Effector CD4-positive, alpha-beta T cell (primary cell): Measurements from ENCODE around the gene C6orf47.
A peak's percentile ranks its signal among the peaks of the same experiment; 100 is the strongest.
"Not testable (repeated sequence)": the region's sequence is repeated elsewhere in the genome, so short reads cannot be mapped to it uniquely, and the experiment has no call there.

Experiments
- DNase-seq: peaks from one replicate; pipeline ENCODE4 v3.0.0-alpha.2; 2020
- total RNA-seq: gene quantifications from one replicate; lab custom pipeline; 2026; lab: John Stamatoyannopoulos, UW

C6orf47 gene, protein sequence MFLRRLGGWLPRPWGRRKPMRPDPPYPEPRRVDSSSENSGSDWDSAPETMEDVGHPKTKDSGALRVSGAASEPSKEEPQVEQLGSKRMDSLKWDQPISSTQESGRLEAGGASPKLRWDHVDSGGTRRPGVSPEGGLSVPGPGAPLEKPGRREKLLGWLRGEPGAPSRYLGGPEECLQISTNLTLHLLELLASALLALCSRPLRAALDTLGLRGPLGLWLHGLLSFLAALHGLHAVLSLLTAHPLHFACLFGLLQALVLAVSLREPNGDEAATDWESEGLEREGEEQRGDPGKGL
- 36.0 reads per million, percentile 61 among the genes with 10 or more reads in this experiment for total RNA-seq

DNA sequence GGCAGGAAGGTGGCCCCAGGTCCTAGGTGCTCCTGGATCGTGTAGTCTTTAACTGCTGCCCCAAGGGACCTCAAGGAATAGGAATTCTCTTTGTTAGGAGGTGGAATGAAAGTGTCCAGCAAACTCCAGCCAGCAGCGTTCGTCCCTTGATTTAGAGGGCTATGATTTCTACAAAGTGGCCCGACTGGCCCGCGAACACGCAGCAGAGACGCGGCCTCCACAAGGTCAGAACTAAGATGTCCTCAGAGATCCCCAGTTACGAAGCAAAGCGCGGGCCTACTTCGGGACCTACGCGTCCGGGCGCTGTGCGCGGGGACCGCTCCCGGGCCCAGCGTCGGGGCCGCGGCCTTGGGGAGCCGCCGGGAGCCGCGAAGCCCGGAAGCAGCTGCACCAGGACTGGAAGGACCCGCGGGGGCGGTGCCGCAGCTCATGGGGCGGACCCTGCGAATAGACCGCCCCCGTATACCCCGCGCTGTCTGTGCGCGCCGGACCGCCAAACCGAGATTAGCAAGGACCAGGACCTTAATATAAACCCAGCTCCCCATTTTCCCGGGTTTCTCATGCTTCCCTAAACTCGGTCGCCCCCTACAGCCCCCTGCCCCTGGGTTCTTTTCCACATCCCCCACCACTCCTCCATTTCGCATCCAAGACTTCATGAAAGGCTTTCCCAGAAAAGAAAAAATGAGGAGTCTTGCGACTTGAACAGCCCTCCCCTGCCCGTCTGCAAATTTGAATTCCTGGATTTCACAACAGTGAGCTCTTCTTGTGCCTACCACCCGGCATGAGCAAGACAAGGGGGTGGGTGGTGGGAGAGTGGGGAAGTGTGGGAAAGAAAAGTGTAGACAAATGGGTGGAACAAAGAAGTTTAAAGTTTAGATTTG is at the start of gene C6orf47:
TSS of gene C6orf47 (minus strand) at position 398 of the 881 bp plus-strand sequence. CDS start 831 bp downstream, outside the sequence.
- peak; percentile 68 for DNase-seq

DNA sequence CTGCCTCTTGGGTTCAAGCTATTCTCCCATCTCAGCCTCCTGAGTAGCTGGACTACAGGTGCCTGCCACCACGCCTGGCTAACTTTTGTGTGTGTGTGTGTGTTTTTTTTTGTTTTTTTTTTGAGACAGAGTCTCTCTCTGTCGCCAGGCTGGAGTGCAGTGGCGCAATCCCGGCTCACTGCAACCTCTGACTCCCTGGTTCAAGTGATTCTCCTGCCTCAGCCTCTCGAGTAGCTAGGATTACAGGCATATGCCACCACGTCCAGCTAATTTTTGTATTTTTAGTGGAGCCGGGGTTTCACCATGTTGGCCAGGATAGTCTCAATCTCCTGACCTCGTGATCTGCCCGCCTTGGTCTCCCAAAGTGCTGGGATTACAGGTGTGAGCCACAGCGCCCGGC is 48.6 kb upstream of the C6orf47 start:
- DNase-seq, result not testable (repeated sequence)

DNA sequence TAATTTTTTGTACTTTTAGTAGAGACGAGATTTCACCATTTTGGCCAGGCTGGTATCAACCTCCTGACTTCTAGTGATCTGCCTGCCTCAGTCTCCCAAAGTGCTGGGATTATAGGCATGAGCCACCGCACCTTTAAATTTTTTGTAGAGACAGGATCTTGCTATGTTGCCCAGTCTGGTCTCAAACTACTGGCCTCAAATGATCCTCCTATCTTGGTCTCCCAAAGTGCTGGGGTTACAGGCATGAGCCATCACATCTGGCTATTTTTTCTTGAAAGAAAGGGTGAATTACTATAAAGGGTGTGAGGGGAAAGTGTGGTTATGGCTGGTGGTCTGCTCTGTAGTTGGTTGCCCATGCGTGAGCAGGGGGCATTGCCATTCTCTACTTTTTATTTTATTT is 47.6 kb upstream of the C6orf47 start:
- no peak for DNase-seq

DNA sequence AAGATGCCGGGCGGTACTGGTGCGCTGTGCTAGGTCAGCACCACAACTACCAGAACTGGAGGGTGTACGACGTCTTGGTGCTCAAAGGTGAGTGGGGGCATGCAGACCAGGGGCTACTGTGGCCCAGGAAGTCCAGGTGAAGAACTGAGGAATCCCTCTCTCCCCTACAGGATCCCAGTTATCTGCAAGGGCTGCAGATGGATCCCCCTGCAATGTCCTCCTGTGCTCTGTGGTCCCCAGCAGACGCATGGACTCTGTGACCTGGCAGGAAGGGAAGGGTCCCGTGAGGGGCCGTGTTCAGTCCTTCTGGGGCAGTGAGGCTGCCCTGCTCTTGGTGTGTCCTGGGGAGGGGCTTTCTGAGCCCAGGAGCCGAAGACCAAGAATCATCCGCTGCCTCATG is 47.1 kb upstream of the C6orf47 start:
- no peak for DNase-seq

DNA sequence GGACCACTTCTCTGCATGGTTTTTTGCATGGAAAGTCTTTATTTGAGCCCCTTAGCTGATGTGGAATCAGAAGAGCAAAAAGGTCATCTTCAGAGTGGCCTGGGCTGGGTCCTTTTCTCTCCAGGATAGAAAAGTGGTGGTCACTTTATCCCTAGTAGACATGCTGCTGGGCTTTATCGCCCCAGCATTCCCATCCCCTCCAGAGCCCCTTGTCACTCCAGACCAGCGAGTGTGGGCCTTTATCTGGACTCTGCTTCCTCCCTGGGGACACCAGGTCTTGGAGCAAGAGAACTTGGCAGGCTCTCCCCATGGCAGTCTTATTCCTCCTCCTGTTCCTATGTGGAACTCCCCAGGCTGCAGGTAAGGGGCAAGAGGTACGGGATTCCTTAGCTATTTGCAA is 46.0 kb upstream of the C6orf47 start, which contains the start of gene LY6G6F:
TSS of gene LY6G6F (plus strand) at position 268 of the 400 bp plus-strand sequence. CDS start at position 309, 41 bp downstream.
- DNase-seq, result no peak

DNA sequence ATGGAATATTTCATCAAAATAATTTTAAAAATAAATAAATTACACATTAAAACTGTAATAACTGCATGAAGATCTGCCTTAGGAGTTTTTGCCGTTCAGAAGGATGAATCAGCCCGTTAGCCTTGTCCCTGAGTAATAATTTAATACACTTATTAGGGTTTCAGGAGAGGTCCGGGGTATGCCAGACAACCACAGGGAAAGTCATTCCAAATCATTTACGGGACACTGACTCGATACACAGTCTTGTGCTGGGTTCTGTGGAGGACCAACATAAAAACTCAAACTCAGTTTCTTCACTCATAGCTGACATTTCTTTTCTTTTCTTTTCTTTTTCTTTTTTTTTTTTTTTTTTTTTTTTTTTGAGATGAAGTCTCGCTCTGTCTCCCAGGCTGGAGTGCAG is 45.4 kb upstream of the C6orf47 start:
- DNase-seq, result no peak

DNA sequence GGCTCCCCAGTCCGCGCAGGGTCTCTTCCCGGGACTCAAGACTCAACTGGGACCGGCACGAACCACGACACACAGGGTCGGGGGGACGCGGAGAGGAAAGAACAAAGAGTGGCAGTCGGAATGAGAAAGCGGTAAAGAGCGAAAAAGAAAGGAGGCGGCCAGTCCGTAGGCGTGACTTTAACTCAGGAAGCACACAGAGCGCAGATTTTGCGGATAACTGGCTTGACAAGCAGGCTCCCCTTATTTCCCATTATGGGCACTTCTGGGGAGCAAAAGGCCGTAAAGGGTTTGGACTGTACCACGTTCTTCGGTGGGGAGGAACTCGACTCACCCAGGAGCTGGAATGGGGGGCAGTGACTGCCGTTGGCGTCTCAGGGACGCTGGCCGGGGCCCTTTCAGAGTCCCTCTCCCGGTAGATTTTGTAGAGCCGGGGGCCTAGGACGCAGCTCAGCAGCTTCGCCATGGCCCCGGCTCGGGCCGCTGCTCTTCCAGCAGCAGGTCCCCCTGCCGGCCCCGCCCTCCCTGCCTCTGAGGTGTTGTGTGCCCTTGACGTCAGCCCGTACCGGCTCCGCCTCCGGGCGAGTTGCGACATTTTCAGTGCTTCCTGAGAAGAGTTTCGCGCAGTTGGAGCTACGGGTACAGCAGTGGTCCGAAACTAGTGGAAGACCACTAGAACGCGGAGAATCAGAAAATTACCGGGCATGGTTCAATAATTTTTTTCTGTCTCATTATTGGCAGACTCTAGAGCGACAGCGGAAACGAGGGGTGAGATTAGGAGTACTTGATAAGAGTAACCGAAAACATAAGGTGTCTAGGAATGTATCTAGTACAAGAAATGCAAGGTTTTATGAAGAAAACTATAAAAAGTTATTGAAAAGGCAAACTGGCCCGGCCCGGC is 42.5 kb upstream of the C6orf47 start, which contains the start of gene ABHD16A:
TSS of gene ABHD16A (minus strand) at position 506 of the 898 bp plus-strand sequence. CDS start at position 463, 43 bp downstream.
- peak; percentile 94 for DNase-seq

DNA sequence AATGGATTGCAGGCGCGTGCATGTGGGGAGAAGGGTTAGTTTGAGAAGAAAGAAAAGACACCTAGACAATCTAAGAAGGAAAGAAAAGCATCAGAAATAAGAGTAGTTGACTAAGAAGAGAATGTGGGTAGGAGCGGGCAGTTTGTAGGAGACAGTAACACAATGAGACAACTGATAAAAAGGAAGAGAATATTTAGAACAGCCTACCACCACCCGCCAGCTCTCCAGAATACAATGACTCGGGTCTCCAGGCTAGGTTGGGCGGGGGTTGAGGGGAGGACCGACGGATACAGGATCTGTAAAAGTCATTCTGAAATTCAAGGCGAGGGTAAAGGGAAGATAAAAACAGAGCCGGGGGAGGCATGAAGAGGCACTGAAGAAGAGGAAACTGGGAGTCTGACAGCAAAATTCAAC is 41.8 kb upstream of the C6orf47 start:
- DNase-seq, result no peak

DNA sequence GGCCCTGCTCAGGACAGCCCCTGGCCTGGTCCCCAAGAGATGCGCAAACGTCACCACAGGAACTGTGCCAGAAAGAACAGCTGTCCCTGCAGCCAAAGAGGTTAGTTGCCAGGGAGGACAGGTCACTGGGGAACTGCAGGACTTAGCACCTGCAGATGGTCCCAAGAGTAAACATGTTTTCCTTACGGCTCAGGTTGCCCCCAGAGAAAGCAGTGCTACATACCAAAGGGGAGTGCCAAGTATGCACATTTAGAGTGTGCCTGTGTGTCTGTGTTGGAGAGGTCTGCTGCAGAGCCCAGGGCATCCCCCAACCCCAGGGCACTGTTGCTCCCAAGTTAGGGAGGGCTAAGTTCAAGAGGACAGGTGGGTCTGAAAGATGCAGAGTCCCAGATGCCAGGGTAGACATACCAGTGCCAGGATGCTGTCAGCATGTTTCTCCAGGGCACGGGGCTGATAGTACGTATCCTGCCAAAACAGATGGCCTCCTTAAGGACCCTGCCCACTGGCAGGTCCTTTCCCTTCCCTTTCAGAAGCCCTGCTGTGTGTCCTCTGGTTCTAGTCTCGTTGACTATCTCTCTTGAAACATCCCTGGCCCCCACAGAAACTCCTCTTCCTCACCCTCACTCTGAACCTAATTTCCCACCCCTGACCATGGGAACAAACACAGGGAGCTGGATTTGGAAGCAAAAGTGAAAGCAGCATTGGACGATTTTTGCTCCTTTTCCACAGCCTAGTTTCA is 41.3 kb upstream of the C6orf47 start:
- no peak for DNase-seq

DNA sequence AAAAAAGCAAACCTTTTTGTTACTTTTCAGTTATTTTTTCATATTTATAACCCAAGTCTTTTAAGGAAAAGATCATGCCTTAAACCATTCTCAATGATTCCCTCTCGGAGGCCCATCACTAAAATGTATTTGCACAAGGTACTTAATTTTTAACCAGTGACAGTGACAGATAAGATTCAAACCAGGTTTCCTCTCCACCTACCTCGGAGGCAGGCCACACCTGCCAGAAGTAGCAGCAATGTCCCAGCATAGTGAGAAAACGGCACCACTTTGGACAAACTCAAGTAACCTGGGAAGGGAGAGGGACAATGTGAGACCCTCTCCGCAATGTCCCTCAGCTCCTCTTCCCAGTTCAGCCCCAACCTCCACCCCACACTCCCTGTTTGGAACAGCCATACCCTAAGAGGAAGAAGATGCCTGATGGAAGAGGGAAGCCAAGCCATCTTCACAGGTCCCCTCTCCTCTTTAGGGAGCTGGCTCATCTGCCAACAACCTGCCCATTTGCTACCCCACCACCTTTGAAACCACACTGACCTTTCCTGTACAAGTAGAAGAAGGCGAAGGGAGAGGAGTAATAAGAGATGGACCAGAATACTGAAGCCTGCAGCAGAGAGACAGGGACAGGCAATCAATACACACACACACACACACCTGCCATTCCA is 40.3 kb upstream of the C6orf47 start:
- DNase-seq, result no peak

DNA sequence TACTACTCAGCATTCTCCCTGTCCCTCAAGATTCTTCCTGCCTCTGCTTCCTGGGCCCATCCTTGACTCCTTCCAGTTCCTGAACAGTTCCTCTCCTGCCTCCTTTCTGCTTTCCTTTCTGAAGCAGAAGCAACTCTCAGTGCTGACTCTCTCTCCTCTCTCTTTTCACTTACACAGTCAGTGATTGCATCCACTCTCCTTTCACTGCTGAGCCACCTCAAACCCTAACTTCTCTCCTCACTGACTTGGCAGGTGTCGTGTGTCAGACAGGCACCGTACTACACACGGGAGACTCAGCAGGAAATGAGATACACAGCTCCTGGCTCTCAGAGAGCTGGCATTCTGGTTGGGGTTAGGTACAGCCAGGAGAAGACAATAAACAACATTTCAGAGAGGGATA is 37.0 kb upstream of the C6orf47 start:
- DNase-seq, result no peak

DNA sequence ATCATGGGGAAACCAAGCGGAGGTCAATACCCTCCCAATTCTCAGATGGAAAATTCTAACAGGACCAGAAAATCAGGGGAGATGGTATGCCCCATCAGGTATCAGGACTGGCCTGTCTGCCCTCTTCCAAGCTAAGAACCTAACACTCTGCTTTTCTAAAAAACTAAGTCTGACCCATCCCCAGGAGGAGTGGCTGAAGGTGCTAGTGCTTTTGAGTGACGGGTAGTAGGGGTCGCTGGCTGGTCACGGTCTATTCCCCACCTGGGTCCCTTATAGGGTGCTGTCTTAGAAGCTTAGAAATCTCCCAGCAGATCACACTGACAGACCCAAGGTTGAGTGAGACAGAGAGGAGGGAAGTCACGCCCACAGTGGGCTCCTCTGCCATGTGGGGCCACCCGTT is 33.0 kb upstream of the C6orf47 start:
- DNase-seq, result no peak

DNA sequence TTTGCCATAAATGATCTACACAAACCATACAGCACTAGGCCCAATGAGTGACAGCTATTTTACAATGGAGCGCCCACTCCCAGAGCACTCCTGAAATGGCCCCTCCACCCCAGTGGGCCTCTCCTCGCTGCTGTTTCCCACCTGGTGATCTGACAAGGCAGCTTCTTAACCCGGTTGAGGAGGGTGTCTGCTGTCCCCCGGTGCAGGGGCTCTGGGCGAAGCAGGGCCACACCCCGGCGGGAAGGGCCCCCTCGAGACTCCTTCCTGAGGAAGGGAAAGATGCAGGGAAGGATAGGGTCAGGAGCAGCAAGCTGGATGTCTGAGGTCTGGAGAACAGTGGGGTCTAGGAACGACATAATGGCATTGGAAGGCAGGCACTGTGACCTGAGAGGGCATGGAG is 32.3 kb upstream of the C6orf47 start:
- no peak for DNase-seq

DNA sequence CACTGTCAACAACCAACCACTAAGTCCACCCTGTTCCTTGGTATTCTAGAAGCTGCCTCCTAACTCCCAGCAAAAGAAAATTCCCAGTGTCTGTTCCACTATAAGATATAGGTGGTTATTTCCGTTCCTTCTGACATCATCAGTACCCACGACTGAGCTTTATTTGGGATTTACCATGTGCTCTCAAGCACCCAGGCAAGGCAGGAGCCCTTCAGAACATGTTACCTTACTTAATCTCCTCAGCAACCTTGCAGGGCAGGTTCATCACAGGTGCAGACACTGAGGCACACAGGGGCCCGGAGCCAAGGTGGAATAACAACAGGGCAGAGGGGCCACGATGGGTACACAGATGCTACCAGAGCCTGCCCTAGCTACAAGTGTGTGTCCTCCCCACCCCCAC is 31.8 kb upstream of the C6orf47 start:
- DNase-seq, result no peak

DNA sequence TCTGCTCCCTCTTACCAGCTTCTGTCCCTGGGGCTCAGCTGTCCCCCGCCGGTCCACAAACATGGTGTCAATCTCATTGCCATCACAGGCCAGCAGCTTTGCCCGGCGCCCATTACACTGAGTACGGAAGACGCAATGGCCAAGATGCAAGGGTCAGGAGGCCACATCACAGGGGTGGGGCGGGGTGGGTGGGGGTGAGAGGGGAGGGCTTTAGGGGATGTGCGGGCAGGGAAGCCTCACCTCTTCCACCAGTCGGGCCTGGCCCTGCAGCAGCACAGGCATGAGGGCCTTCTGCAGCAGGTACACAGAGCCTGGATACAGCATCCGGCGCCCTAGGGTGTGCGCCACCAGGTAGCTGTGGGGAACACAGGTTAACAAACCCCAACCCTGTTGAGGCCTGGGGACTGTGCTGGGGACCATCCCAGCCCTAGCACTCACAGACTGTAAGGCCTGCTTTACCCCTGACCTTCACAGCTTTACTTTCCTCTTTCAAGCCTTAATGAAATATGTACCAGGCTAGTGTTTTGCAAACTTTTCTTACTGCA is 31.1 kb upstream of the C6orf47 start:
- no peak for DNase-seq

DNA sequence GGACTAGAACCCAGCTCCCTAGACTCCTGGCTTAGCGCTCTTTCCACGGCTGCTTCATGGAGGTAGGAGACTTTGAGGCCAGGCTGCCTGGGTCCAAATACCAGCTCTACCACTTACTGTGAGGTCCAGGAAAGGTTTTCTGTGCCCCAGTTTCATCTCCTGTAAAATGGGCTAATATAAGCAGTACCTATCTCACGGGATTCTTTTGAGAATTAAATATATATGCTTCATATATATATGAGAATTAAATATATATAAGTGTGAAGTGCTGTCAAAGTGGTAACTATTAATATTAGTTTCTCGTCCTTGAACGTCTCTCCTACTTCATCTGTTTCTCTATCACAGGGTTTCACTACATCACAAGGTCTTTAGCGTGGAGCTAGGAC is 30.5 kb upstream of the C6orf47 start:
- DNase-seq, result no peak

DNA sequence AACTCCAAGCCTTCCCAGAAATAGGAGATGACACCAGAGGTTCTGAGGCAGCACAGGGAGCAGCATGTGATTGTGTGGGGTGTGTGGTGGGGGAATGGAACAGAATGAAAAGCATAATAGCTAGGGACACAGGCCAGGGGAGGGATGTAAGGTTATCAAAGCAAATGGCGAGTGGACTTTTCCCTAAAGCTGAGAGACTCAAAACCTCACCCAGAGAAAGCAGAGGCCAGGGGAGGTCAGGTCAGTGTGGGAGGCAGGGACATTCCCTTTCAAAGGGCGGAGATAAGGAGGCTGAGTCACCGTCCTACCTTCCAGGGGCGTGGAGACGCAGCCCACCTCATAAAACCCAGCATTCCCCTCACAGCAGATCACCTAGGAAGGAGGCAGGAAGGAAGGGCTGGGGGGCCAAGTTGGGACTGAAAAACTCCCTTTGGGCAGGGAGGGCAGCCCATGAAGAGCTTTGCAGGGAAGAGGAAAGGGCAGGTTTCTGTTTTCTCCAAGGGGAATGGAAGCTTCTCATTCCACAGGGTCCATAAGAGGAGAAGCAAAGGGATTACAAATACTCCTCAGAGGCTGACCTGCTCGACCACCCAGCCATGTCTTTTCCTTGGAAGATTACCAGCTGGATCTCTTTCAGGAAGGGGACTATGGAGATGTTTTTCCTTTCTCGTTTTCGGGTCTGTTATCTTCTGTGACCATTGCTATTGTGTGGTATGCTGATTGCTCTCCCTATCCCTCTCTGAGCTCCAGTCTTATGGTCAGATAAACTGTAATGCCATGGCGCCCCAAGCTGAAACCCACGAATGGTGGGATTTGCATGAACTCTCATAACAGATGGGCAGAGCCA is 29.9 kb upstream of the C6orf47 start:
- no peak for DNase-seq

DNA sequence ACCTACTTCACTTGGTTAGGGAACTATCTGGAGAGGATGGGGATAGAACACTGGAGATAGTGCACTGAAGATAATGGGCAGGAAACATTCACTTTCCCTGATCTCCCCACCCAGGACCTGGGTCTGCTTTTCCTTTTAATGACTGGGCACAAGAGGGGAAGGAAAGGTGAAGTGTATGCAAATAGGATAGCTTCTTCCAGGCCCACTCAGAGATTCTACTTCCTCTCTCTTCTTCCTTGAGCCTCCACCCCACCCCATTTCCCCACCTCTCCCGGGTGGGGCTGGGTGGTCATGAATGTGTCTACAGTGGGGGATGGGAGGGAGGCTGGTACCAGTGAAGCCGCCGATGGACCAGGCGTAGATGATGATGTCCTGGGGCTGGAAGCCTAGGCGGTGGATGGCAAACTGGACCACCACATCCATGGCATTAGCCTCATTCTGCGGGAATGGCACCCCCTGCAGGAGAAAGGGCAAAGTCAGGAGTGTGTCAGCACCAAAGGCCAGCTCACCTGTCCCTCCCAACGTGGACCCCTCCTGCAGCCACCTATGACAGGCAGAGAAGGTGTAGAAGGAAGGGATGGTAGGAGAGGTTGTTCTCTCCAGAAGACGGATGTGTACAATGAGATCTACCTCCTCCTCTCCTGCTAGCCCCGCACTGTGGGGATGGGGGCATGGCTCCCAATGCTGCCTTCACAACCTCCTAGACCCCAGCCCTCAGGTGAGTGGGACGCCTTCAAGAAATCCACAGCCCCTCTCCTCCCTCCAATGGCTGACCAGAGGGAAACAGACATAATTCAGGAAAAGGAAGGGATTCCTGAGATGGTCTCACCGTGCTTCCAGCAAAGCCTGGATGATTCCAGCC is 28.9 kb upstream of the C6orf47 start:
- DNase-seq, result no peak
